CD4-positive, alpha-beta T cell treated with Interleukin-6 at 100 ng/mL for 8 hours (primary cell): ENCODE results near the gene ACTN1.
"Not testable (repeated sequence)": the region's sequence is repeated elsewhere in the genome, so short reads cannot be mapped to it uniquely, and the experiment has no call there.

Source experiments
- DNase-seq: peaks from one replicate; pipeline ENCODE4 v3.0.0-alpha.2; 2020; ENCODE audit warnings: mixed read lengths, low spot score

Gene ACTN1

DNA sequence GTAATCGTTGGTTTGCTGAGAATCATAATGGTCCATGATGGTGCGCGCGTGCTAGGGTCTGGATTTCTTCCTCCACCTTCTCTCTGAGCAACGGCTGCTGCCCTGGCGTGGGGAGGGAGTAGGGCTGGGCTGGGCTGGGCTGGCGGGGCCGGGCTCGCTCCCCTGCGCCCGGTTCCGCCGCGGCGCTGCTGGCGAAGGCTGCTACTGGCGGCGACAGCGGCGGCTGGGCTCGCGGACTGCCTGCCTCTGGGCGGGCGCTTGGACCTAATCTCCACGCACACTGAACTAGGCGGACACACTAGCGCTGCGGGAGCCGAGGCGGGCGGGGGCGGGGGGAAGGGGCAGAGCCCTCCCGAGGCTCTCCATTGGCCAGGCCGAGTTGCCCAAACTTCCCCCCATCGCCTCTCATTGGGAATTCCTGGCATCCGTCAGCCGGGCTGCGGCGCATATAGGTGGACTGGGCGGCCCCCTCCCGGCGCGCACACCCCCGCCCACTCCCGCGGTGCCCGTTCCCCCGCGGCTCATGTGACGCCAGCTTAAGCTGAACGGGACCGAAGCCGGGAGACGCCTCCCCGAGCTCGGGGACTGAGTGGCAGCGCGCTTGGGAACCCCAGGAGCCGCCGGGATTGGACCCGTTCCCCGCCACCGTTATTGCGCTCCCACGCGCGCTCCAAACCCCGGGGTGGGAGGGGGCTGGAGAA is at the start of gene ACTN1:
Gene ACTN1 (minus strand): TSS at position 282 of the 701 bp plus-strand sequence. CDS start 246 bp downstream, at position 36.
- DNase-seq, result peak; percentile 64

DNA sequence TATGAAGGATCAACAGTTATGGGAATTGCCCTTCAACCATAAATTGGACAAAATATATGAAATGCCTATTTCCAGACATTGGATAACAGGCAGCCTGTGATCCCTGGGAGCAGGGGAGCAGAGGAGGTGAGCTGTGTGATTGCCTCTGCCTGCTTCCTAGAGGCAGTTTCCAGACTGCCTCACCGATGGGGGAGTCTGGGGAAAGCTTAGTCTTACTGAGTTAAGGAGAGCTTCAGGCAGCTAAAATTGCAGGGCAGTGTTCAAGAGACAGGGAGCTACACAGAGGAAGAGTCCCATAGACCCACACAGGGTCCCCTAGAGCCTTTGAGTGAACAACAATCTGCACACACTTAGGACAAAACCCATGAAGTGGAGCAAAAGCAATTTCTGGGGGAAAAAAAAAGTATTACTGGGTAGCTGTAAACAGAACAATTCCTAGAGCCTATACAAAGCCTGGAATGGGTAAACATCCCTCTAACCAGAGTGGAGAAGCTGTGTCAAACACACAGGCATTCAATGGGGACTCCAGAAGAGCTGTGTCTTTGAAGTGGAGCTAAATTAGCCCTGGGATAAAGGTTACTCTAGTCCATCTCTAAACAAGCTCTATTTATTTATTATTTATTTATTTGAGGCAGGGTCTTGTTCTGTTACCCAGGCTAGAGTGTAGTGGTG is 48.3 kb upstream of the ACTN1 start:
- DNase-seq, result no peak

GRCh38 chr14:69023035-69023434 is 43.9 kb upstream of the ACTN1 start:
- DNase-seq, result no peak

DNA sequence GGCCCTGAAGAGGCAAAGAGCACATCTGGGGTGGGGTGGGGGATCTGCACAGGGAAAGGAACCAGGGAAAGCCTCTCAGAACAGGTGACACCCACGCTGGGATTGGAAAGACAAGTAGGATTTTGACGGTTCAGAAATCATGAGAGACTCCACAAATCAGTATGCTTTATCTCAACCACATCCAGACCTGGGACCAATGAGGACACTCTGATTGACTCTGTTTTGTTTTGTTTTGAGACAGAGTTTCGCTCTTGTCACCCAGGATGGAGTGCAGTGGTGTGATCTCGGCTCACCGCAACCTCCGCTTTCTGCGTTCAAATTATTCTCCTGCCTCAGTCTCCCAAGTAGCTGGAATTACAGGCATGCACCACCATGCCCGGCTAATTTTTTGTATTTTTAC is 43.0 kb upstream of the ACTN1 start:
- DNase-seq, result not testable (repeated sequence)

GRCh38 chr14:69017706-69018105 is 38.6 kb upstream of the ACTN1 start:
- DNase-seq, result no peak

- DNase-seq, result no peak
Measured at GRCh38 chr14:69014829-69015259, 35.7 kb upstream of the ACTN1 start.

DNA sequence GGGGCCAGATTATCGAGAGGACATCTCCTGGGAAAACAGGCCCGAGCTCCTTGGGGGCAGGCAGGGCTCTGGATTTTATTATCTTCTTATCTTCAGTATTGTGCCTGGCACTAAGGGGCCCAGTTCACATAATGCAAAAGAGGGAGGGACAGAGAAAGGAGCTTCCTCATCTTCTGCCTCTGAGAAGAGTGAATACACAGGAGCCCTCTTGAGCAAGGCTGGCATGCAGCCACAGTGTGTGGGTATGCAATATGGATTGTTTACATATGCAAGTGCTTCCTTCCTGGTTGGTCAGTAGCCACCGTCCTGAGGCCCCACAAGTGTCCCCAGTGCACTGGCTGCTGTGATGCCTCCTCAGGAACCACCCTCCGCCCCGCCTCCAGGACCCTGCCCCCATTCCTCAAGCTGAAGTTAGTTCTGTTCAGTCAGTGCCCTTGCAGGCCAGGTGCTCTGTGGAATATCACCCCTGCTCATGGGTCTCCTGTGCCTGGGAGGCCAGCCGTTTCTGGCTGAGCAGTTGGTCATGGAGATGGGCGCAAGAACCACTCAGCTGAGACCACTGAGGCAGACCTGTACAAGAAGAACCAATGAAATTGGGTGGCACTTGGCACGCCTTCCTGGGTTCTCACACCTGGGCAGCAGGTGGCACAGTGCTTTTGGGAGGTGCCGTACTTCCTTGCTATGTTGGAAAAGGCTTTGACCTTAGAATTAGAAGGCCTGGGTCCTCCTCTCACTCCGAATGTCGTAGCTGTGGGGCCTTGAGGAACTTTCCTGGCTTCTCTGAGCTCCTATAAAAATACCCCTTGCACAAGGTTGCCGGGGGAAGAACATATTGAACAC is 35.1 kb upstream of the ACTN1 start:
- no peak for DNase-seq

DNA sequence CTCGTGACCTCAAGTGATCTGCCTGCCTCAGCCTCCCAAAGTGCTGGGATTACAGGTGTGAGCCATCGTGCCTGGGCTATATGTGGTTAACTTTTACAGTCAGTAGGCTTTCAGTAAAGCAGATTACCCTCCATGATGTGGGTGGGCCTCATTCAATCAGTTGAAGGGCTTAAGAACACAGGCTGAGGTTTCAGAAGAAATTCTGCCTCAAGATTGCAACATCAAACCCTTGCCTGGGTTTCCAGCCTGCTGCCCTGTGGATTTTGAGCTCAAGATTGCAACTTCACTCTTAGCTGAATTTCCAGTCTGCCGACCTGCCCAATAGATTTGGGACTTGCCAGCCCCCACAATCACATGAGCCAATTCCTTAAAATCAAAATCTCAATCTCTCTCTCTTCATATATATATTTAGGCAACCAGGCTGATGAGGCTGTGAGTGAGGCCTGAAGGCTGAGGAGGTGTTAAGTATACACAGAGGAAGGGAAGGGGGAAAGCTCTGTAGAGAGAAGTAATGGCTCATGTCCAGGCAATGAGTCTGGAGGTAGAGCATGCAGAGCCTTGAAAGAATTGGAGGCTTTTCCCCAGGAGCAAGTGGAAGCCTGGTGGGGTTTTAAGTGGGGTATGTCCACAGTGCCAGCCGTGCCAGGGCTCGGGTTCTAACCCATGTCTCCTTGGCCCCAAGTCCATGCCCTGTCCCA is 33.3 kb upstream of the ACTN1 start:
- DNase-seq, result no peak

DNA sequence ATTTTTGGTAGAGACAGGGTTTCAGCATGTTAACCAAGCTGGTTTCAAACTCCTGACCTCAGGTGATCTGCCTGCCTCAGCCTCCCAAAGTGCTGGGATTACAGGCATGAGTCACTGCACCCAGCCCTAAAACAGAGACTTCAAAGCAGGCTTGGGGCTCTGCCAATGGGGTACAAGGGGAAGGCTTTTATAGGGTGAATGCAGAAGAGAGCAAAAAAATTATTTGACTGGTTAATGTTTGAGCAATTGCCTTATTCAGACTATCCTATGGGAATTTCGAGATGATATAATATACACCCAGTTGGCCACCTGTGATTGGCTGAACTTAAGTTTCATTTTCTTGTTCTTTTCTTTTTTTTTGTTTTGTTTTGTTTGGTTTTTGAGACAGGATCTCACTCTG is 31.5 kb upstream of the ACTN1 start:
- no peak for DNase-seq

- DNase-seq, result no peak
Measured at GRCh38 chr14:69008421-69008884, 29.4 kb upstream of the ACTN1 start.

GRCh38 chr14:69006346-69006745 is 27.2 kb upstream of the ACTN1 start:
- DNase-seq, result no peak

GRCh38 chr14:69005432-69006148 is 26.5 kb upstream of the ACTN1 start:
- no peak for DNase-seq

- DNase-seq, result no peak
Measured at GRCh38 chr14:69004731-69005431, 25.8 kb upstream of the ACTN1 start.

- no peak for DNase-seq
Measured at GRCh38 chr14:69003626-69004025, 24.5 kb upstream of the ACTN1 start.

DNA sequence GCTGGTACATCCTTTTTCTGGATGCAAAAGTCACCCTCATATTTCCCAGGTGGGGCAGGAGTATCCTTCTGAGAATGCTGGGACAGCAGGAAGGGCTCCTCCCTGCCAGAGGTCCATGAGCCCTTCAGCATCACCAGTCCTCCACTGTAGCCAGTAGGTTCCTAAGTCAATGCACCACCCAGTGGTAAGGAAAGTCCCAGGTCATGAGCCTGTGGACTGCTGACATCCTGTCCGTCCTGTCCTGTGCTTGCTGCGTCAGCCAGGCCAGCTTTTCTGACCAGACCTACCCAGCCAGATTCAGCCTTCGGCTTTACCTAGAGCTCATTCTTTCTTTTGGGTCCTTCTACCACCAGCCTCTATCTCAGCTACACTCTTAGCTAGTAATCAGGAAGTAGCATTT is 23.0 kb upstream of the ACTN1 start:
- DNase-seq, result peak; percentile 10

GRCh38 chr14:69001375-69001774 is 22.3 kb upstream of the ACTN1 start:
- DNase-seq, result no peak

DNA sequence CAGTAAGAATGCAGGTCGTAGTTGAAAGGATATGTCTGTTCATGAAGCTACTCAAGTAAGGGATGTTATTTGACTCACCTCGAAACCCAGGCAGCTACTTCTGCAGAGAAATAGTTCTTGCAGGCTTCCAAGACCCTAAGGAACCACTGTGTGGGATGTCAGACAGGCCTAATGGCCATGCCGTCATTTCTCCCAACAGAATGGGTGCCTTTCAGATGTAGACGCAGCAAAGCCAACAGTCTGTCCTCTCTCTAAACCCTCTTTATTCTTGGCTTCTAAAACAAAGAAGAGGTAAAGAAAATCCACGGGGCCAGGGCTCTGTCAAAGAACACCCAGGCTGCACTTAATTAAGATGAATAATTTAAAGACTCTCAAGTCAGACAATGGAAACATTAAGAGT is 19.0 kb upstream of the ACTN1 start:
- no peak for DNase-seq

GRCh38 chr14:68995731-68996130 is 16.6 kb upstream of the ACTN1 start:
- no peak for DNase-seq

DNA sequence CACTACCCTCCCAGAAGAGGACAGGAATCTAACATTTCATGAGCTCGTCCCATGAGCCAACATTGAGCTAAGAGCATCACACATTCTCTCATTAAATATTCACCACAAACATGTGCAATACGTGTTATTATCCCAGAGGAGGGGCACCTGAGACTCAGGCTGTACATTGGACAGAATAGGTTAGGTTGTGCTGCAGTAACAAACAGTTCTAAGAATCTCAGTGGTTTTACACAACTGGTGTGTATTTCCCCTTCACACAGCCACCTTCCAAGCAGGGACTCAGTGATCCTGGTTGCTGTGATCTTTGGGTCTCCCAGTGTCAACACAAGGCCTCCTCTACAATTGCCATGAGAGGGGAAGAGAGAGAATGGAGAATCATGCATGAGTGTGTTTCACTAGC is 15.0 kb upstream of the ACTN1 start:
- DNase-seq, result no peak

DNA sequence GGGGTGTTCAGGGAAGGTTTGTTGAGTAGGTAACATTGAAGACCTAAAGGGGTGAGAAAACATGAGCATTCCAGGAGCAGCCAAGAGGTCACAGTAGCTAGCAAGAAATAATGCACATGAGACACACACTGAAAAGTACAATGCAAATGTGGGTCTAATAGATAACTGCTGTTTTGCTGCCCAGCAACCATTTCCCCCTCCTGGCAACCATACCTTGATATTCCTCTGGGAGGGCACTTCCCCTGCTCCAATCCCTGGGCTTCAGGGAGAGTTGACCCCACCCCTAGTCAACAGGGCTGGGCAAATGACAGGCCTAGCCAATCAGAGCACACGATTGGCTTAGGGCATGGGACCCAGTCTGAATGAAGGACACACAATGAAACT is 8.5 kb upstream of the ACTN1 start:
- DNase-seq, result no peak
